Esophagus muscularis mucosa (tissue), 4 donors: Measurements from ENCODE around the gene OSBPL2. TPM values are rescaled to one million over a fixed set of nuclear protein-coding genes. Genes with fewer than 3 reads are reported as not detected.

Experiments
- DNase-seq: peaks from one replicate; pipeline ENCODE4 v3.0.0-alpha.2; 2017; ENCODE audit errors: extremely low spot score
- H3K27ac ChIP-seq, 4 donors: fragments of 200-600 bp; sonication (generic); replicated peaks in 1 of 4; 1 replicate in 3 of 4; 2 replicates in 1 of 4; pipeline ENCODE4 v1.5.1; 2016 to 2019; ENCODE audit warnings: mild to moderate bottlenecking in 1 of 4
- H3K27me3 ChIP-seq, 4 donors: fragments of 200-600 bp; sonication (generic); one replicate each; pipeline versions ENCODE4 v1.5.1 to v1.6.0; 2016 to 2019
- H3K36me3 ChIP-seq, 4 donors: fragments of 200-600 bp; sonication (generic); one replicate each; pipeline ENCODE4 v1.5.1; 2016 to 2019
- H3K4me1 ChIP-seq, 4 donors: fragments of 200-600 bp; sonication (generic); one replicate each; pipeline ENCODE4 v1.5.1; 2016 to 2019
- H3K4me3 ChIP-seq, 4 donors: fragments of 200-600 bp; sonication (generic); 1 replicate in 2 of 4; 2 replicates in 2 of 4; pipeline ENCODE4 v1.5.1; 2016 to 2019; ENCODE audit warnings: mild to moderate bottlenecking in 4 of 4, moderate library complexity in 1 of 4
- H3K9me3 ChIP-seq, 4 donors: fragments of 200-600 bp; sonication (generic); 1 replicate in 3 of 4; 2 replicates in 1 of 4; pipeline ENCODE4 v1.5.1; 2016 to 2019
- CTCF ChIP-seq, 3 experiments: fragments of 200-600 bp in 2 of 3; fragments of 450-650 bp in 1 of 3; sonication (generic) in 2 of 3; IDR thresholded peaks; one replicate each; pipeline ENCODE4 v1.5.1; 2017 to 2019; ENCODE audit warnings: antibody characterized with exemption in 3 of 3, mild to moderate bottlenecking in 2 of 3, moderate library complexity in 1 of 3
- EP300 ChIP-seq: sonication (generic); formaldehyde crosslinking; IDR thresholded peaks from one replicate; pipeline ENCODE4 v1.6.1; 2017; ENCODE audit warnings: antibody characterized with exemption
- POLR2A ChIP-seq: fragments of 450-650 bp; IDR thresholded peaks from one replicate; pipeline ENCODE4 v1.6.1; 2017; ENCODE audit warnings: antibody characterized with exemption, moderate library complexity, mild to moderate bottlenecking, low read depth
- POLR2AphosphoS5 ChIP-seq, 2 donors: sonication (generic); formaldehyde crosslinking; IDR thresholded peaks; one replicate each; pipeline ENCODE4 v1.6.1; 2017; ENCODE audit warnings: antibody characterized with exemption in 2 of 2
- WGBS: methylation state at CpG from one replicate; pipeline ENCODE4 v1.1.5; 2018; 5-methylcytosine and 5-hydroxymethylcytosine counted together
- intact Hi-C: fragments of 100-400 bp; cut with DNase I; formaldehyde crosslinking; loops from one replicate; pipeline ENCODE4 v1.15.1; 2023
- total RNA-seq, 4 donors: library from RNA; depleted of rRNA; stranded (reverse); fragments of >200 nt; gene quantifications; one replicate each; pipeline versions ENCODE4 v1.1.0 to v1.2.1, GENCODE V29; 2016

Gene OSBPL2
- total RNA-seq, 4 donors from 2014 or later: 34.5 to 52.7 (median 44.2) TPM

- Histone ChIP-seq H3K4me3 (no peak overlapping the region), H3K36me3 (peaks cover 47 to 90% (median 70%) of the 10 kb centered on the region in 4 donors), H3K9me3 (no peaks in the 10 kb centered on the region), H3K4me1 (peaks cover 0 to 11% (median 0%) of the 10 kb centered on the region in 4 donors), H3K27me3 (no peaks in the 10 kb centered on the region), H3K27ac (no peak overlapping the region)
- intact Hi-C loops: no loop called here
- DNase-seq: no peak
- WGBS: 73% methylated on average over 6 of the region's 6 CpGs
- TF ChIP-seq EP300 (no peak), POLR2AphosphoS5 (IDR thresholded peaks at IDR 0.05) (no peak), CTCF (IDR thresholded peaks at IDR 0.05) (no peak), POLR2A (no peak)
Observed at GRCh38 chr20:62276439-62276838, 38.1 kb downstream of the OSBPL2 start.

GRCh38 chr20:62277253-62277652 is 38.9 kb downstream of the OSBPL2 start:
- WGBS: 62% methylated on average over 13 of the region's 13 CpGs
- H3K36me3 ChIP-seq: peaks cover 50 to 90% (median 70%) of the 10 kb centered on the region in 4 donors

GRCh38 chr20:62280303-62280702 is 42.0 kb downstream of the OSBPL2 start:
- peaks cover 0 to 33% (median 0%) of the 10 kb centered on the region in 4 donors for H3K4me1 ChIP-seq
- no peaks in the 10 kb centered on the region for H3K27me3 ChIP-seq
- TF ChIP-seq POLR2AphosphoS5 (IDR thresholded peaks at IDR 0.05) (no peak), CTCF (IDR thresholded peaks at IDR 0.05) (no peak), POLR2A (no peak), EP300 (no peak)
- H3K27ac ChIP-seq: no peak overlapping the region
- H3K9me3 ChIP-seq: no peaks in the 10 kb centered on the region
- H3K36me3 ChIP-seq: peaks cover 41 to 89% (median 74%) of the 10 kb centered on the region in 4 donors
- intact Hi-C loops: no loop called here
- H3K4me3 ChIP-seq: no peak overlapping the region
- 82% methylated on average over 4 of the region's 4 CpGs for WGBS
- DNase-seq: no peak

More at GRCh38 chr20:62277253-62277652, 38.9 kb downstream of the OSBPL2 start:
- H3K4me1 ChIP-seq: peaks cover 0 to 11% (median 0%) of the 10 kb centered on the region in 4 donors
- no peak for DNase-seq
- H3K27me3 ChIP-seq: no peaks in the 10 kb centered on the region
- no peaks in the 10 kb centered on the region for H3K9me3 ChIP-seq
- intact Hi-C loops: no loop called here
- no peak overlapping the region for H3K27ac ChIP-seq
- no peak overlapping the region for H3K4me3 ChIP-seq
- TF ChIP-seq CTCF (IDR thresholded peaks at IDR 0.05) (no peak), EP300 (no peak), POLR2AphosphoS5 (IDR thresholded peaks at IDR 0.05) (no peak), POLR2A (no peak)

GRCh38 chr20:62281161-62281933 is 43.0 kb downstream of the OSBPL2 start:
- intact Hi-C loops: no loop called here
- WGBS: 94% methylated on average over 23 of the region's 31 CpGs
- no peak for DNase-seq
- Histone ChIP-seq H3K4me3 (no peak overlapping the region), H3K27me3 (no peaks in the 10 kb centered on the region), H3K27ac (no peak overlapping the region), H3K36me3 (peaks cover 47 to 89% (median 79%) of the 10 kb centered on the region in 4 donors), H3K9me3 (no peaks in the 10 kb centered on the region), H3K4me1 (peaks cover 0 to 39% (median 1%) of the 10 kb centered on the region in 4 donors)
- TF ChIP-seq CTCF (IDR thresholded peaks at IDR 0.05) (no peak), EP300 (no peak), POLR2AphosphoS5 (IDR thresholded peaks at IDR 0.05) (no peak), POLR2A (no peak)
